HepG2 (cell line): ENCODE data around the gene ARMH4. TPM values are rescaled to one million over a fixed set of nuclear protein-coding genes. Genes with fewer than 3 reads are reported as not detected.

Experiments used
- ARHGAP35 ChIP-seq: sonication (generic); formaldehyde crosslinking; IDR thresholded peaks from 2 replicates; pipeline ENCODE4 v1.9.0; 2022; ENCODE audit warnings: mild to moderate bottlenecking, inconsistent platforms, moderate library complexity, missing genetic modification reagents, borderline replicate concordance
- CREB1 ChIP-seq, 2 experiments: fragments of 450-650 bp in 1 of 2; IDR thresholded peaks; 2 replicates each; pipeline ENCODE4 v1.6.1; 2016 to 2017; ENCODE audit warnings: control low read depth in 1 of 2, mild to moderate bottlenecking in 1 of 2, missing compliant biosample characterization in 1 of 2, missing genetic modification characterization in 1 of 2
- ELF4 ChIP-seq: sonication (generic); formaldehyde crosslinking; IDR thresholded peaks from 2 replicates; pipeline ENCODE4 v1.5.0; 2020; ENCODE audit warnings: missing genetic modification reagents, mild to moderate bottlenecking, moderate library complexity, borderline replicate concordance
- EP300 ChIP-seq, 3 experiments: sonication (generic) in 1 of 3; formaldehyde crosslinking in 1 of 3; IDR thresholded peaks; 2 replicates each; pipeline versions ENCODE4 v1.5.1 to v1.6.1; 2011 to 2020; ENCODE audit warnings: low read depth in 2 of 3, low read length in 2 of 3, borderline replicate concordance in 1 of 3, improper control_type of control experiment in 1 of 3, mild to moderate bottlenecking in 1 of 3, missing genetic modification reagents in 1 of 3, moderate library complexity in 1 of 3
- HOXA3 ChIP-seq: sonication (generic); formaldehyde crosslinking; IDR thresholded peaks from 2 replicates; pipeline ENCODE4 v1.5.0; 2020; ENCODE audit warnings: missing genetic modification reagents
- IRF2 ChIP-seq: IDR thresholded peaks from 2 replicates; pipeline ENCODE4 v1.6.1; 2018; ENCODE audit warnings: missing genetic modification reagents, missing compliant biosample characterization
- KDM6A ChIP-seq: IDR thresholded peaks from 2 replicates; pipeline ENCODE4 v1.6.1; 2016; ENCODE audit warnings: low read depth
- PITX1 ChIP-seq: sonication (generic); formaldehyde crosslinking; IDR thresholded peaks from 2 replicates; pipeline ENCODE4 v1.5.1; 2020; ENCODE audit warnings: mild to moderate bottlenecking, missing genetic modification reagents
- RFX5 ChIP-seq: IDR thresholded peaks from 2 replicates; pipeline ENCODE4 v1.6.1; 2011; ENCODE audit warnings: low read depth, low read length, improper control_type of control experiment
- SNAPC2 ChIP-seq: sonication (generic); formaldehyde crosslinking; IDR thresholded peaks from 2 replicates; pipeline ENCODE4 v1.8.1; 2022; ENCODE audit warnings: mild to moderate bottlenecking, missing genetic modification reagents
- ZFY ChIP-seq: sonication (generic); formaldehyde crosslinking; IDR thresholded peaks from 2 replicates; pipeline ENCODE4 v1.4.0; 2020; ENCODE audit warnings: missing genetic modification reagents
- ZNF335 ChIP-seq: sonication (generic); formaldehyde crosslinking; IDR thresholded peaks from 2 replicates; pipeline ENCODE4 v1.4.0; 2020; ENCODE audit warnings: missing genetic modification reagents
- ZNF550 ChIP-seq: sonication (generic); formaldehyde crosslinking; IDR thresholded peaks from 2 replicates; pipeline ENCODE4 v1.4.0; 2020; ENCODE audit warnings: mild to moderate bottlenecking, missing genetic modification reagents, borderline replicate concordance
- ZNF773 ChIP-seq: sonication (generic); formaldehyde crosslinking; IDR thresholded peaks from 2 replicates; pipeline ENCODE4 v1.4.0; 2020; ENCODE audit warnings: missing genetic modification reagents, borderline replicate concordance
- ZNF839 ChIP-seq: sonication (generic); formaldehyde crosslinking; IDR thresholded peaks from 2 replicates; pipeline ENCODE4 v1.4.0; 2020; ENCODE audit warnings: missing genetic modification reagents, mild to moderate bottlenecking, borderline replicate concordance
- polyA plus RNA-seq, 8 experiments: library from polyadenylated mRNA; depleted of rRNA in 3 of 8; stranded (reverse) in 7 of 8; unstranded in 1 of 8; fragments of >200 nt; fragmentation: Illumina TruSeq in 4 of 8; extraction: Trizol in 4 of 8; gene quantifications; 2 replicates each; pipeline versions ENCODE4 v1.2.1 to v1.2.3, GENCODE V29; 2011 to 2016; ENCODE audit warnings: low read depth in 4 of 8, missing spikeins in 1 of 8, mixed read lengths in 1 of 8; ENCODE audit not compliant: insufficient read depth in 1 of 8
- total RNA-seq, 5 experiments: library from RNA; depleted of rRNA; stranded (reverse); fragments of >200 nt; fragmentation: Illumina TruSeq; extraction: Trizol; gene quantifications; 2 replicates each; pipeline ENCODE4 v1.2.3, GENCODE V29; 2016; ENCODE audit warnings: low read depth in 1 of 5
- TF ChIP-seq, protein P1 (sequence below): sonication (generic); formaldehyde crosslinking; IDR thresholded peaks from 2 replicates; pipeline ENCODE4 v1.5.1; 2020; ENCODE audit warnings: missing genetic modification reagents, mild to moderate bottlenecking, borderline replicate concordance
- TF ChIP-seq, protein P2 (sequence below): IDR thresholded peaks from 2 replicates; pipeline ENCODE4 v1.6.1; 2018; ENCODE audit warnings: missing genetic modification reagents, mild to moderate bottlenecking, missing compliant biosample characterization
- TF ChIP-seq, protein P3 (sequence below): sonication (generic); formaldehyde crosslinking; IDR thresholded peaks from 2 replicates; pipeline ENCODE4 v1.9.0; 2021; ENCODE audit warnings: missing genetic modification reagents, borderline replicate concordance
- TF ChIP-seq, protein P4 (sequence below): IDR thresholded peaks from 2 replicates; pipeline ENCODE4 v1.6.1; 2016; ENCODE audit warnings: low read depth, missing genetic modification reagents, missing compliant biosample characterization

The ARMH4 gene
- total and polyA plus RNA-seq, 2 of the 13 experiments (the other 11 are each of a cell fraction or from before 2014, with no cell fraction given), result 0.02 to 0.18 TPM

DNA sequence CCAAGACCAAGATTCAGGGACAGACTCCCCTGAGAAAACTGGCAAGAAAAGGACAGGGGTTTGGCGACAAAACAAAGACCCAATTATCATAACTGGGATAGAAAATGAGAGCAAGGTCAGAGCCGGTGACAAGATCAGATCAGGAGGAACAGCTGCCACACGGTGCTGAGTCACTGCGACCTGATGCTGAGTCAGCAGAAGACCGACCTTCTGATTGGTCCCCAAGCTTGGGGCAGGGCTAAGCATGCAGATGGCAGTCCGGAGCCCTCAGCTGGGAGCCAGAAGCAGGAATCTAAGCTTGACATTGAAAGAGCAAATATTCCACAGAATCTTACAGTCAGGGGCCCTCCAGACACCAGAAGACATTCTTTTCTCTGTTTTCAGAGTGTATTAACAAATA lies 19.1 kb upstream of the ARMH4 start (continued):
- TF ChIP-seq, protein P1, sequence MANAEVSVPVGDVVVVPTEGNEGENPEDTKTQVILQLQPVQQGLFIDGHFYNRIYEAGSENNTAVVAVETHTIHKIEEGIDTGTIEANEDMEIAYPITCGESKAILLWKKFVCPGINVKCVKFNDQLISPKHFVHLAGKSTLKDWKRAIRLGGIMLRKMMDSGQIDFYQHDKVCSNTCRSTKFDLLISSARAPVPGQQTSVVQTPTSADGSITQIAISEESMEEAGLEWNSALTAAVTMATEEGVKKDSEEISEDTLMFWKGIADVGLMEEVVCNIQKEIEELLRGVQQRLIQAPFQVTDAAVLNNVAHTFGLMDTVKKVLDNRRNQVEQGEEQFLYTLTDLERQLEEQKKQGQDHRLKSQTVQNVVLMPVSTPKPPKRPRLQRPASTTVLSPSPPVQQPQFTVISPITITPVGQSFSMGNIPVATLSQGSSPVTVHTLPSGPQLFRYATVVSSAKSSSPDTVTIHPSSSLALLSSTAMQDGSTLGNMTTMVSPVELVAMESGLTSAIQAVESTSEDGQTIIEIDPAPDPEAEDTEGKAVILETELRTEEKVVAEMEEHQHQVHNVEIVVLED (CRISPR knock-in tag), result no peak
- TF ChIP-seq CREB1 (IDR thresholded peaks at IDR 0.05) (no peak; the same call in 1 of the 2 replicates), CREB1 (CRISPR knock-in tag; IDR thresholded peaks at IDR 0.05) (no peak; the same call in 1 of the 2 replicates), ZFY (CRISPR knock-in tag) (no peak), ELF4 (CRISPR knock-in tag) (no peak), IRF2 (no peak), ZNF773 (CRISPR knock-in tag) (no peak), RFX5 (peak; percentile 89), HOXA3 (CRISPR knock-in tag) (peak; percentile 31; the same call in 1 of the 2 replicates), EP300 (IDR thresholded peaks at IDR 0.05; ENCODE audit: low read depth in 2 of 2, low read length in 2 of 2) (0 out of 4 replicates have a peak, but pooled peaks of 1 of the 2 experiments have one; percentile 6), EP300 (CRISPR knock-in tag; IDR thresholded peaks at IDR 0.05; ENCODE audit: borderline replicate concordance) (no peak), ZNF839 (CRISPR knock-in tag) (no peak), KDM6A (no peak), ZNF335 (CRISPR knock-in tag) (peak; percentile 67; the same call in 1 of the 2 replicates), PITX1 (CRISPR knock-in tag) (no peak), ZNF550 (no peak), SNAPC2 (no peak), ARHGAP35 (CRISPR knock-in tag) (no peak)
- TF ChIP-seq, protein P2, sequence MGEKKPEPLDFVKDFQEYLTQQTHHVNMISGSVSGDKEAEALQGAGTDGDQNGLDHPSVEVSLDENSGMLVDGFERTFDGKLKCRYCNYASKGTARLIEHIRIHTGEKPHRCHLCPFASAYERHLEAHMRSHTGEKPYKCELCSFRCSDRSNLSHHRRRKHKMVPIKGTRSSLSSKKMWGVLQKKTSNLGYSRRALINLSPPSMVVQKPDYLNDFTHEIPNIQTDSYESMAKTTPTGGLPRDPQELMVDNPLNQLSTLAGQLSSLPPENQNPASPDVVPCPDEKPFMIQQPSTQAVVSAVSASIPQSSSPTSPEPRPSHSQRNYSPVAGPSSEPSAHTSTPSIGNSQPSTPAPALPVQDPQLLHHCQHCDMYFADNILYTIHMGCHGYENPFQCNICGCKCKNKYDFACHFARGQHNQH (CRISPR knock-in tag), result 0 out of 2 replicates have a peak, but pooled peaks have one; percentile 44
- TF ChIP-seq, protein P3, sequence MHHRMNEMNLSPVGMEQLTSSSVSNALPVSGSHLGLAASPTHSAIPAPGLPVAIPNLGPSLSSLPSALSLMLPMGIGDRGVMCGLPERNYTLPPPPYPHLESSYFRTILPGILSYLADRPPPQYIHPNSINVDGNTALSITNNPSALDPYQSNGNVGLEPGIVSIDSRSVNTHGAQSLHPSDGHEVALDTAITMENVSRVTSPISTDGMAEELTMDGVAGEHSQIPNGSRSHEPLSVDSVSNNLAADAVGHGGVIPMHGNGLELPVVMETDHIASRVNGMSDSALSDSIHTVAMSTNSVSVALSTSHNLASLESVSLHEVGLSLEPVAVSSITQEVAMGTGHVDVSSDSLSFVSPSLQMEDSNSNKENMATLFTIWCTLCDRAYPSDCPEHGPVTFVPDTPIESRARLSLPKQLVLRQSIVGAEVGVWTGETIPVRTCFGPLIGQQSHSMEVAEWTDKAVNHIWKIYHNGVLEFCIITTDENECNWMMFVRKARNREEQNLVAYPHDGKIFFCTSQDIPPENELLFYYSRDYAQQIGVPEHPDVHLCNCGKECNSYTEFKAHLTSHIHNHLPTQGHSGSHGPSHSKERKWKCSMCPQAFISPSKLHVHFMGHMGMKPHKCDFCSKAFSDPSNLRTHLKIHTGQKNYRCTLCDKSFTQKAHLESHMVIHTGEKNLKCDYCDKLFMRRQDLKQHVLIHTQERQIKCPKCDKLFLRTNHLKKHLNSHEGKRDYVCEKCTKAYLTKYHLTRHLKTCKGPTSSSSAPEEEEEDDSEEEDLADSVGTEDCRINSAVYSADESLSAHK (CRISPR knock-in tag), result no peak
- TF ChIP-seq, protein P4, sequence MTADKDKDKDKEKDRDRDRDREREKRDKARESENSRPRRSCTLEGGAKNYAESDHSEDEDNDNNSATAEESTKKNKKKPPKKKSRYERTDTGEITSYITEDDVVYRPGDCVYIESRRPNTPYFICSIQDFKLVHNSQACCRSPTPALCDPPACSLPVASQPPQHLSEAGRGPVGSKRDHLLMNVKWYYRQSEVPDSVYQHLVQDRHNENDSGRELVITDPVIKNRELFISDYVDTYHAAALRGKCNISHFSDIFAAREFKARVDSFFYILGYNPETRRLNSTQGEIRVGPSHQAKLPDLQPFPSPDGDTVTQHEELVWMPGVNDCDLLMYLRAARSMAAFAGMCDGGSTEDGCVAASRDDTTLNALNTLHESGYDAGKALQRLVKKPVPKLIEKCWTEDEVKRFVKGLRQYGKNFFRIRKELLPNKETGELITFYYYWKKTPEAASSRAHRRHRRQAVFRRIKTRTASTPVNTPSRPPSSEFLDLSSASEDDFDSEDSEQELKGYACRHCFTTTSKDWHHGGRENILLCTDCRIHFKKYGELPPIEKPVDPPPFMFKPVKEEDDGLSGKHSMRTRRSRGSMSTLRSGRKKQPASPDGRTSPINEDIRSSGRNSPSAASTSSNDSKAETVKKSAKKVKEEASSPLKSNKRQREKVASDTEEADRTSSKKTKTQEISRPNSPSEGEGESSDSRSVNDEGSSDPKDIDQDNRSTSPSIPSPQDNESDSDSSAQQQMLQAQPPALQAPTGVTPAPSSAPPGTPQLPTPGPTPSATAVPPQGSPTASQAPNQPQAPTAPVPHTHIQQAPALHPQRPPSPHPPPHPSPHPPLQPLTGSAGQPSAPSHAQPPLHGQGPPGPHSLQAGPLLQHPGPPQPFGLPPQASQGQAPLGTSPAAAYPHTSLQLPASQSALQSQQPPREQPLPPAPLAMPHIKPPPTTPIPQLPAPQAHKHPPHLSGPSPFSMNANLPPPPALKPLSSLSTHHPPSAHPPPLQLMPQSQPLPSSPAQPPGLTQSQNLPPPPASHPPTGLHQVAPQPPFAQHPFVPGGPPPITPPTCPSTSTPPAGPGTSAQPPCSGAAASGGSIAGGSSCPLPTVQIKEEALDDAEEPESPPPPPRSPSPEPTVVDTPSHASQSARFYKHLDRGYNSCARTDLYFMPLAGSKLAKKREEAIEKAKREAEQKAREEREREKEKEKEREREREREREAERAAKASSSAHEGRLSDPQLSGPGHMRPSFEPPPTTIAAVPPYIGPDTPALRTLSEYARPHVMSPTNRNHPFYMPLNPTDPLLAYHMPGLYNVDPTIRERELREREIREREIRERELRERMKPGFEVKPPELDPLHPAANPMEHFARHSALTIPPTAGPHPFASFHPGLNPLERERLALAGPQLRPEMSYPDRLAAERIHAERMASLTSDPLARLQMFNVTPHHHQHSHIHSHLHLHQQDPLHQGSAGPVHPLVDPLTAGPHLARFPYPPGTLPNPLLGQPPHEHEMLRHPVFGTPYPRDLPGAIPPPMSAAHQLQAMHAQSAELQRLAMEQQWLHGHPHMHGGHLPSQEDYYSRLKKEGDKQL (CRISPR knock-in tag), result no peak
